ENCODE results near the gene ADRA2B.
"Not testable (repeated sequence)": the region's sequence is repeated elsewhere in the genome, so short reads cannot be mapped to it uniquely, and the experiment has no call there.

DNA sequence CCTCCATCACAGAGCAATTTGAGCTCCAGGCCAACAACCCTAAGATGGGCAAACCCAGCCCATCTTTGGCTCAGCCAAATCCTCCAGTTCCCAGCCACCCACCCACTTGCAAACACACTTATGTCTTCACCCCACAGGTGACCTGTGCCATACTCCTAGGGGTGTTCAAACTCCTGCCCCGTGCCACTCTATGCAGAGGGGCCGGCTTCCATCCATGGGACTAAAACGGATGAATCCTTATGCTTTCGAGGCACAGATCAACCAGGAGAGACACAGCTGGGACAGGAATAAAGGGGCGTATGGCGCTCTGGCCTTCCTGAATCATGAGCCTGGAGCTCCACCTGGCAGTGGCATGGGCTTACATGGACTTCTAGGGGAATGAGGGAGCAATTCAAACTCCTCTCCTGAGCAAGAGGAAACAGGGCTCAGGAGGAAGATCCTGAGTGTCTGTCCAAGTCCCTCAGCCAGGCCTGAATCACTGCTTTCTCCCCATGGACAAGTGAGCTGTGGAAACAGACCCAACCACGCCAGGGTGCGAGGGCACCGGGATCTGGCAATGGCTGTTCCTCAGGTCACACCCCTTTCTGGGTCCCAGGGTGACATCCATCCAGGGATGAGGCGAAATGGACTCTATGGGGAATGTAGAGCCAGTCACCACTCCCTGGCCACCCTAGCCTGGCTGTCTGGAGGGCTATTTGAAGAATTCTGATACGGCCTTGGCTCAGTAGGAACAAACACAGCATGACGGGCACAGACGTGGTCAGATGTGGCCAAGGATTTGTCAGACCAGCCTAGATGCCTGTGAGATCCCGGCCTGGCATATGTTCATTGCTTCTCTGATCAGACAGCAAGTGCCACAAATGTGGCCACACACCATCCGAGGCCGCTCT, 45.0 kb downstream of the ADRA2B start:
- TF ChIP-seq, protein P1, sequence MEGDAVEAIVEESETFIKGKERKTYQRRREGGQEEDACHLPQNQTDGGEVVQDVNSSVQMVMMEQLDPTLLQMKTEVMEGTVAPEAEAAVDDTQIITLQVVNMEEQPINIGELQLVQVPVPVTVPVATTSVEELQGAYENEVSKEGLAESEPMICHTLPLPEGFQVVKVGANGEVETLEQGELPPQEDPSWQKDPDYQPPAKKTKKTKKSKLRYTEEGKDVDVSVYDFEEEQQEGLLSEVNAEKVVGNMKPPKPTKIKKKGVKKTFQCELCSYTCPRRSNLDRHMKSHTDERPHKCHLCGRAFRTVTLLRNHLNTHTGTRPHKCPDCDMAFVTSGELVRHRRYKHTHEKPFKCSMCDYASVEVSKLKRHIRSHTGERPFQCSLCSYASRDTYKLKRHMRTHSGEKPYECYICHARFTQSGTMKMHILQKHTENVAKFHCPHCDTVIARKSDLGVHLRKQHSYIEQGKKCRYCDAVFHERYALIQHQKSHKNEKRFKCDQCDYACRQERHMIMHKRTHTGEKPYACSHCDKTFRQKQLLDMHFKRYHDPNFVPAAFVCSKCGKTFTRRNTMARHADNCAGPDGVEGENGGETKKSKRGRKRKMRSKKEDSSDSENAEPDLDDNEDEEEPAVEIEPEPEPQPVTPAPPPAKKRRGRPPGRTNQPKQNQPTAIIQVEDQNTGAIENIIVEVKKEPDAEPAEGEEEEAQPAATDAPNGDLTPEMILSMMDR (IDR thresholded peaks at IDR 0.05; ENCODE audit: low read length) = not testable (repeated sequence)
- not testable (repeated sequence) for TF ChIP-seq EZH2 (IDR thresholded peaks at IDR 0.05; ENCODE audit: borderline replicate concordance, low read length)

All from OCI-LY1 (cell line).